ENCODE results near the gene ATXN1.

Gene ATXN1

GRCh38 chr6:16670617-16671051, 90.6 kb downstream of the ATXN1 start:
- DNase-seq = no peak

GRCh38 chr6:16670183-16670582, 91.1 kb downstream of the ATXN1 start:
- DNase-seq = no peak

- no peak for DNase-seq
These were observed 92.0 kb downstream of the ATXN1 start for GRCh38 chr6:16669227-16669626.

- no peak for DNase-seq
These were observed 93.8 kb downstream of the ATXN1 start for GRCh38 chr6:16667509-16667908.

- DNase-seq = no peak
These were observed 95.3 kb downstream of the ATXN1 start for GRCh38 chr6:16665992-16666391.

DNA sequence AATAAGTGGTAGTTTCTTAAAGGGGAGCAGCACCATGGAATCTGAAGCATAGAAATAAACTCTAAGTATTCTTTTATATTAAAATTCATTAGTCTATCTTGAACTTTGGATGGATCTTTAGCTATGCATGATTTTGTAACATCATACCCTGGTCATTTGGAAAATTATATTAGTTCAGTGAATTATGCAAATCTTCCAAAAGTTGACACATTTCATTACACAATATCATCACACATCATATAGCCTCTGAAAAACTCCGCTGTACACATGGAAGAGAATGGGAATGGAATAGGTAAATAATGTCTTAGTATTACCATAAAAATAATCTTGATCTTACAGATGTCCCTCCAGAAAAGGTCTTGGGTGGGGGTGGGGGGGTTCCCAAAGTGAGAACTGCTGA, 96.1 kb downstream of the ATXN1 start:
- no peak for DNase-seq

DNA sequence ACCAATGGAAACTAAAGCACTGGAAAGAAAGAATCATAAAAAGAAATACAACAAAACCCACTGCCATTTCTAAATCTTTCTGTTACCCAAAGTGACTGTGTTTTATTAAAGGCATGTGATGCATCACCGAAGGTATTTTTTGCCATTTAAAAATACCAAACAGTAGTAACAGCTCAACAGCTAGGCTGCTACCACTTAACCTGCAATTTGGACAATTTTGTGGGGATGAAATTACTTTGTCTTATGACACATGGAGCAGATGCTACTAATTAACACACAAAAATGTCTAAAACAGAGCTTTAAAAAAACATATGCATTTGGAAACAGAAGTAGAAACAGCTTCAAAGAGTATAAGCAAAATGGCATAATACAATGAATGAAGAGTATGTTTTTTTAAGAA, 97.4 kb downstream of the ATXN1 start:
- no peak for DNase-seq

DNA sequence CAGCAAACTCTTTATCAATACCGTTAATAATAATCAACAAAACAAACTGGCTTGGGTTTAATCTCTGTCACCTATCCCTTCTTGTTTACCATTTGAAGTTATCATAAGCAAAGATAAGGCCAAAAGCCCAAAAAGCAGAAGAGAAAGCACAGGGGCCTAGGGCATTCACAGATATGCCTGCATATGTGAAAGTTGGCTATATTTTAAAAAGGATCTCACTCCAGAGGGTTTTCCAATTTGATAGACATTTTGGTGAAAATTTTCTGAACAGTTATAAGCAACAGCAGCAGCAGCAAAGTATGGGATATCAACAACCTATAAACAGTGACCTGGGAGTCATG, 101.1 kb downstream of the ATXN1 start:
- no peak for DNase-seq

DNA sequence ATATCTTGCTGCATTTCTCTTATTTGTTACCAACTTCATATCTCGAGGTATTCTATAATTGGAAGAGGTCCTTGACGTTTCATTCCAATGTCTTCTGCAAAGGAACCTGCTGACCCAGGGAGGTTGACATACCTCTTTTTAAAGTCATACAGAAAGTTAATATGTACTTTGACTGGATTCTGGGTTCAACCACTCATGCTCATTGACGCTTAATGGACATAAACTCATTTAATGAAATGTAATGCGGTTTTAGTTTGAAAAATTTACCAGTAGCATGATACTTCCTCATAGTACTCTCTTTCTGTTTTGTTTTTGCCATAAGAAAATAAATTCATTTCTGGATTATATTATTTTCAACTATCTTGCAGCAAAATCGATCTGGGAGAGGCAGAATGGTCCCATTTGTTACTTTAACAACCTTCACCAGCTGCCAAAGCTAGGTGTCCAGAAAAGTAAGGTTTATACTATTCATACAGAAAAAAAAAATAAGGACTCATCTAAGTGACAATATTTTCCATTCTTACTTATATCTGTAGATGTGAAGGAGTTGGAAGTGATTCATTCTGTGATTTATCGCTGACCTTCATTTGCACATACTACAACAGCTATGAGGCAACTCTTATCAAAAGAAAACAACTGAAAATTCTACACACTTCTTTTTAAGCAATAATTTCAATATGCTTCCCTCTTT, 101.6 kb downstream of the ATXN1 start:
- DNase-seq = no peak

GRCh38 chr6:16658348-16659034, 102.8 kb downstream of the ATXN1 start:
- no peak for DNase-seq

GRCh38 chr6:16657768-16658167, 103.5 kb downstream of the ATXN1 start:
- no peak for DNase-seq

- no peak for DNase-seq
These were observed 104.8 kb downstream of the ATXN1 start for GRCh38 chr6:16656451-16656850.

GRCh38 chr6:16654701-16655100, 106.6 kb downstream of the ATXN1 start:
- no peak for DNase-seq

DNA sequence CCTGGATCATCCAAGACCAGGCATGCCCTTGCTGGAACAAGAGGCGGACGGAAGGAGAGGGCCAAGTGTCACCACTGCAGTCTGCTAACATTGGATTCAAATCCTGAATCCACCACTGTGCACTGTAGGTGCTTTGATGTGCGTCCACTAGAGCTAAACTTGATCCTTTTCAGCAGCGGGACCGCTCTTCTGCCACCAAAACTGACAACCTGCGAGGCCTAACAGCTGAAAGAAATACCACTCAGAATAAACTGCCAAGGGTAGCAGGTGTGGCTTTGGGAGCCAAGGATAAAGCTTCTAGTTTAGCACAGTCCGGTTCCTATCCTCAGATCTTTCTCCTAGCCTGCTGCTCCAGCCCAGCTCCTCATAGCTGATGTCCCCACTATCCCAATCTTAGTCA, 108.0 kb downstream of the ATXN1 start:
- DNase-seq = no peak

GRCh38 chr6:16651871-16652270, 109.4 kb downstream of the ATXN1 start:
- DNase-seq = no peak

DNA sequence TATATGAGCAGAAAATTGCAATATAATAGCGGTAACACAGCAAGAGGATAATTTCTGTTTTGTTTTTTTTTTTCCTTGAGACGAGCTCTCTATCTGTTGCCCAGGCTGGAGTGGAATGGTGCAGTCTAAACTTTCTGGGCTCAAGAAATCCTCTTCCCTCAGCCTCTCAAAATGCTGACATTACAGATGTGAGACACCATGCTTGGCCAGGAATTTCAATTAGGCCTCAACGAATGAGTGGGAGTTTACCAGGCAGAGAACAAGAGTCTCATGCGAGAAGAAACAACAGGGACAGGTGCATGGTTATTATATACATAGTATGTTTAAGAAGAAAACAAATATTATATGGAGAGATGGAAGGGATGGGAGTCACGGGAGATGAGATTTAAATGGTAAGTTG, 111.4 kb downstream of the ATXN1 start:
- no peak for DNase-seq

- DNase-seq = no peak
These were observed 112.0 kb downstream of the ATXN1 start for GRCh38 chr6:16649241-16649640.

GRCh38 chr6:16648003-16648402, 113.3 kb downstream of the ATXN1 start:
- DNase-seq = no peak

- no peak for DNase-seq
These were observed 113.8 kb downstream of the ATXN1 start for GRCh38 chr6:16647422-16647821.

GRCh38 chr6:16644540-16645250, 116.6 kb downstream of the ATXN1 start:
- no peak for DNase-seq

DNA sequence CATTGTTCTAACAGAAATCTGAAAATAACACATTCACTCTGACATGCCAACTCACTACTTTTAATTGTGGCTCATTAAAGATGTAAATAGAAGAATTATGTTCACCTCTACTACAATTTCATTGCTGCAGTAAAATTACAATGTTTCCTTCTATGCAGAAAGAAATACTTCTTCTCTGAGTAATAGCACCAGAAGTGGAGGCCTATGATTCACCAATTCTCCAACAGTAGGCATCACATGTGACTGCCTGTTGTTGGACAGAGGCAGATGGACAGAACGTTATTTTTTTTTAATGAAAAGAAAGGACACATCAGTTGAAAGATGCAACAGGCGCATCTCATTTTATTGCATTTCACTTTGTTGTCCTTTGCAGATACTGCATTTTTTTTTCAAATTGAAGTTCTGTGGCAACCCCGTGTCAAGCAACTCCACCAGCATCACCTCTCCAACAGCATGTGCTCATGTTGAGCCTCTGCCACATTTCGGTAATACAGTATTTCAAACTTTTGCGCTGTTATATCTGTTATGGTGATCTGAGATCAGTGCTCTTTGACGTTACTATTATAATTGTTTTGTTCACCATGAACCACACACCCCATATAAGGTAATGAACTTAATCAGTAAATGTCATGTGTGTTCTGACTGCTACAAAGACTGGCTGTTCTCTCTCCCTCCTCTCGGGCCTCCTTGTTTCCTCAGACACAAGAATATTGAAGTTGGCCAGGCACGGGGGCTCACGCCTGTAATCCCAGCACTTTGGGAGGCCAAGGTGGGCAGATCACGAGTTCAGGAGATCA, 121.4 kb downstream of the ATXN1 start:
- no peak for DNase-seq

DNA sequence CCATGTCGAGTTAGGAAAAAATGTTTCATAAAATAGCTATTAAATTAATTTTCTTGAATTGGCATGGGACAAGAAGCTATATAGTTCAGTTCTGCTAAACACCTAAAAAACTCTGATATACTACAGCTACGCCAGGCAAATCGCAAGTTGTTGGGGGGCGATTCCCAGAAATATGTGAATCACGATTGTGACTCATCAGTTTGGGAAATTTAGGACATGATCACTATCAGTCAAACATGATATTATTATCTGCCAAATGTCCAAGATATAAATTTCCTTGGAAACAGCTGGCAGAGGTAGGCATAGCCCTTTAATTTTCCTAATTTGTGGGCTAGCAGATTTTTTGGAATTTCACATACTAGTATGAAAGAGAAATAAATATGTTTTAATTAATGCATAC, 123.6 kb downstream of the ATXN1 start:
- DNase-seq = no peak

DNA sequence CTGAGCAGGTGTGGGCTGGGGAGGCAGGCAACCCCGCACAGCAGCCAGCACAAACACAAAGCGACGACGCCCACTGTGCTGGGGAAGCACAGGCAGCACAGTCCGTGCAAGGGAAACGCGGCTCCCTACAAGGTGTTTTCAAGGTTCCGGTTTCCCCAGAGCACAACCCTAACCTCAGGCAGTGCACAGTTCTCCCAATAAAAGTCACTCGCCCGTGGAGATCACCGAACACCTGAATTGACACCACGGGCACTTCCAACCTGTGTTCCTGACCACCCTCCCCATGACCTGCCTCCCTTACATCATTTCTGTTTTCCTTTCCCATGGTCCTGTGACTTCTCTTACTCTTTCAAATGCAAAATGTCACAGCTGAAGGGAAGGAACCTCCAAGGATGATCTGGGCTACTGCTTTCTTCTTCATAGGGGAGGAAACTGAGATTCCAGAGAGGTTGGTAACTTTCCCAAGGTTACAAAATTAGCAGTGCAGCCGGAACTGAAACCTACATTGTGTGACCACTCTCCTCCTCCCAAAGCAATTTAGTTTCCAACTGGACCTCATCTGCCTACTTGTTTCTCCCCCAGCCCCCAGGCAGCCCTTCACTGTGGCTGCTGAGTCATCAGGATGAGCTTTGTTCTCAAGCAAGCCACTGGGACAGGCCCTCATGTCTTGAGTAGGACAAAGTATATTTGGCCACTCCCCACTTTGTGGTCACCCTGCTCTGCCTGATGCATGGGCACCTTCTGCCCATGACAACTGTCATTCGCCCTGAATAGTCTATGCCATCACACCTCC, 125.3 kb downstream of the ATXN1 start:
- no peak for DNase-seq

Measured in NCI-H1694 treated with DMSO at 0.1 percent for 48 hours (cell line).